ENCODE data around the gene PPDPF.

DNA sequence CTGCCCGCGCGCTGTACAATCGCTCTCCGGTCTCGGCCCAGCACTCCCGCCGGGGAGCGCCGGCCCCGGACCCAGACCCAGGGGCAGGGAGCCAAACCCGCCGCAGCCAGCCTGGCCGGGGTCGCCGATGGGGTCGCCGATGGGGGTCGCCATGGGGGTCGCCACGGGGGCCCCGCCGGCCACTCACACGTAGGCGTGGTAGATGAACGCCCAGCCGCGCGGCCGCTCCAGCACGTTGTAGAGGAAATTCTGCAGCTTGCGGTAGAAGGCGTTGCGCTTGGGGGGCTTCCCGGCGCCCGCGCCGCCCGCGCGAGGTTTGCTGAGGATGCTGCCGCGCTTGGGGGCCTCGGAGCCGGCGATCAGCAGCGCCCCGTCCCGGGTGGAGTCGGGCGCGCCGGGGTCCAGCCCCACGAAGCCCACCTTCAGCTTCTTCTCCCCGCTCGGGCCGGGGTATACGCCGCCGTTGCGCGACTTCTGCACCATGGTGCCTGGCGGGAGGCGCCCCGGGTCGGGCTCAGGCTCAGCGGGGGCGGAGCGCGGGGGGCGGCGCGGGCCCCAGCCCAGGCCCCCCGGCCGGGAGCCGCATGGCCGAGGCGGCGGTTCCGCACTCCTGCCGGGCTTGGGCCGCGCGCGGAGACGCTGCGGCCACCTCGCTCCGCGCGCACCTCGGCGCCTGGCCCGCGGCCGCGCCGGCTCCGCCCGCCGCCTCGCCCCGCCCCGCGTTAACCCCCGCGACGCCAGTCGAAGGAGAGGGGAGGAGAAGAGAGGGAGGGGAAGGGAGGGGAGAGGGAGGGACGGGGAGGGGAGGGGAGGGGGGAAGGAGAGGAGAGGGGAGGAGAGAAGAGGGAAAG is 48.4 kb upstream of the PPDPF start, which contains the start of gene KCNQ2:
- TF ChIP-seq, protein P1, sequence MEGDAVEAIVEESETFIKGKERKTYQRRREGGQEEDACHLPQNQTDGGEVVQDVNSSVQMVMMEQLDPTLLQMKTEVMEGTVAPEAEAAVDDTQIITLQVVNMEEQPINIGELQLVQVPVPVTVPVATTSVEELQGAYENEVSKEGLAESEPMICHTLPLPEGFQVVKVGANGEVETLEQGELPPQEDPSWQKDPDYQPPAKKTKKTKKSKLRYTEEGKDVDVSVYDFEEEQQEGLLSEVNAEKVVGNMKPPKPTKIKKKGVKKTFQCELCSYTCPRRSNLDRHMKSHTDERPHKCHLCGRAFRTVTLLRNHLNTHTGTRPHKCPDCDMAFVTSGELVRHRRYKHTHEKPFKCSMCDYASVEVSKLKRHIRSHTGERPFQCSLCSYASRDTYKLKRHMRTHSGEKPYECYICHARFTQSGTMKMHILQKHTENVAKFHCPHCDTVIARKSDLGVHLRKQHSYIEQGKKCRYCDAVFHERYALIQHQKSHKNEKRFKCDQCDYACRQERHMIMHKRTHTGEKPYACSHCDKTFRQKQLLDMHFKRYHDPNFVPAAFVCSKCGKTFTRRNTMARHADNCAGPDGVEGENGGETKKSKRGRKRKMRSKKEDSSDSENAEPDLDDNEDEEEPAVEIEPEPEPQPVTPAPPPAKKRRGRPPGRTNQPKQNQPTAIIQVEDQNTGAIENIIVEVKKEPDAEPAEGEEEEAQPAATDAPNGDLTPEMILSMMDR (IDR thresholded peaks at IDR 0.05) = no peak
- TF ChIP-seq EP300 (IDR thresholded peaks at IDR 0.05) = no peak

Measured in suprapubic skin (tissue), 3 donors.